Transverse colon (tissue), 4 donors: ENCODE data around the gene TSR2. TPM values are rescaled to one million over a fixed set of nuclear protein-coding genes. Genes with fewer than 3 reads are reported as not detected.
"Not testable (repeated sequence)": the region's sequence is repeated elsewhere in the genome, so short reads cannot be mapped to it uniquely, and the experiment has no call there.

Experiments used
- DNase-seq: peaks from one replicate; pipeline ENCODE4 v3.0.0-alpha.2; 2019
- H3K27ac ChIP-seq, 4 donors: fragments of 200-600 bp; sonication (generic); 2 replicates each; pipeline ENCODE4 v1.5.1; 2016 to 2018; ENCODE audit warnings: inconsistent platforms in 4 of 4
- H3K27me3 ChIP-seq: fragments of 200-600 bp; sonication (generic); 2 replicates; pipeline ENCODE4 v1.5.1; 2017; ENCODE audit warnings: inconsistent platforms
- H3K36me3 ChIP-seq, 4 donors: fragments of 200-600 bp; sonication (generic); 2 replicates each; pipeline ENCODE4 v1.5.1; 2017 to 2019; ENCODE audit warnings: inconsistent platforms in 4 of 4
- H3K4me1 ChIP-seq, 4 donors: fragments of 200-600 bp; sonication (generic); 2 replicates each; pipeline ENCODE4 v1.5.1; 2017 to 2020; ENCODE audit warnings: inconsistent platforms in 4 of 4
- H3K4me3 ChIP-seq, 4 donors: fragments of 200-600 bp; sonication (generic); 1 replicate in 1 of 4; 2 replicates in 3 of 4; pipeline versions ENCODE4 v1.5.1 to v1.6.1; 2017 to 2019; ENCODE audit warnings: inconsistent platforms in 4 of 4
- H3K9me3 ChIP-seq, 2 donors: fragments of 200-600 bp; sonication (generic); 2 replicates each; pipeline ENCODE4 v1.5.1; 2017 to 2019; ENCODE audit warnings: inconsistent platforms in 2 of 2
- CTCF ChIP-seq, 5 experiments: fragments of 200-600 bp in 3 of 5; fragments of 450-650 bp in 2 of 5; sonication (generic) in 3 of 5; IDR thresholded peaks; 1 replicate in 2 of 5; 2 replicates in 3 of 5; pipeline ENCODE4 v1.5.1; 2016 to 2017; ENCODE audit warnings: antibody characterized with exemption in 5 of 5, inconsistent platforms in 3 of 5, mild to moderate bottlenecking in 2 of 5, moderate library complexity in 1 of 5
- EP300 ChIP-seq: sonication (generic); formaldehyde crosslinking; IDR thresholded peaks from one replicate; pipeline ENCODE4 v1.6.1; 2017; ENCODE audit warnings: antibody characterized with exemption, low read depth
- POLR2A ChIP-seq: fragments of 450-650 bp; IDR thresholded peaks from one replicate; pipeline ENCODE4 v1.6.1; 2016; ENCODE audit warnings: antibody characterized with exemption, mild to moderate bottlenecking, moderate library complexity
- POLR2AphosphoS5 ChIP-seq, 3 donors: sonication (generic); formaldehyde crosslinking; IDR thresholded peaks; one replicate each; pipeline ENCODE4 v1.6.1; 2016; ENCODE audit warnings: antibody characterized with exemption in 3 of 3
- WGBS, 2 donors: methylation state at CpG; one replicate each; pipeline ENCODE4 v1.1.5; 2018; ENCODE audit warnings: low coverage in 1 of 2; 5-methylcytosine and 5-hydroxymethylcytosine counted together
- in situ Hi-C, 4 donors: fragments of 200-750 bp; cut with MboI; loops; one replicate each; pipeline versions ENCODE4 v1.15.0 to v1.15.1; 2017; ENCODE audit warnings: low sequenced_read_pairs in 3 of 4, low pct_ligation_motif_present in 1 of 4, low pct_unique_long_range_greater_than_20kb in 1 of 4
- intact Hi-C: fragments of 100-400 bp; cut with DNase I; formaldehyde crosslinking; loops from one replicate; pipeline ENCODE4 v1.15.1; 2023; ENCODE audit warnings: low total_unique reads
- total RNA-seq, 4 donors: library from RNA; depleted of rRNA; stranded (reverse); fragments of >200 nt; gene quantifications; one replicate each; pipeline ENCODE4 v1.1.0, GENCODE V29; 2016

Gene TSR2
- total RNA-seq, 4 donors from 2014 or later: 7.6 to 18.1 (median 17.9) TPM

- Histone ChIP-seq H3K36me3 (no peaks in the 10 kb centered on the region), H3K27me3 (no peaks in the 10 kb centered on the region), H3K4me1 (peaks cover 8 to 29% (median 16%) of the 10 kb centered on the region in 4 donors), H3K27ac (peak overlapping the region; percentile 63 to 75 (median 70)), H3K4me3 (no peak overlapping the region), H3K9me3 (no peaks in the 10 kb centered on the region)
- in situ Hi-C loops (no loop called here), intact Hi-C loops (no loop called here)
- no peak for TF ChIP-seq EP300
- TF ChIP-seq POLR2A: no peak
- TF ChIP-seq CTCF (IDR thresholded peaks at IDR 0.05): no peak
- TF ChIP-seq POLR2AphosphoS5 (IDR thresholded peaks at IDR 0.05): no peak
- 68 to 100% methylated on average over 1 to 9 of the region's 9 CpGs for WGBS, 2 donors
- DNase-seq: no peak
Observed at GRCh38 chrX:54483946-54484345, 43.7 kb downstream of the TSR2 start.

GRCh38 chrX:54484666-54485065, 44.5 kb downstream of the TSR2 start:
- H3K4me3 ChIP-seq: no peak overlapping the region
- TF ChIP-seq CTCF (IDR thresholded peaks at IDR 0.05): no peak
- no peak for TF ChIP-seq POLR2A
- no peak for TF ChIP-seq EP300
- TF ChIP-seq POLR2AphosphoS5 (IDR thresholded peaks at IDR 0.05): no peak
- WGBS, 2 donors: 47% methylated on average over 3 of the region's 3 CpGs; no CpG with 5 or more reads in 1 of the 2 donors
- peaks cover 8 to 26% (median 16%) of the 10 kb centered on the region in 4 donors for H3K4me1 ChIP-seq
- no peaks in the 10 kb centered on the region for H3K27me3 ChIP-seq
- DNase-seq: no peak
- H3K36me3 ChIP-seq: no peaks in the 10 kb centered on the region
- peak overlapping the region in 2 of 4 donors; percentile 74 to 75 for H3K27ac ChIP-seq
- in situ Hi-C loops: no loop called here
- H3K9me3 ChIP-seq: no peaks in the 10 kb centered on the region
- intact Hi-C loops: no loop called here

- intact Hi-C loops, in situ Hi-C loops, H3K27ac ChIP-seq, H3K4me1 ChIP-seq, H3K9me3 ChIP-seq, H3K36me3 ChIP-seq, H3K27me3 ChIP-seq, H3K4me3 ChIP-seq, DNase-seq: not testable (repeated sequence)
- 85 to 88% methylated on average over 1 to 5 of the region's 5 CpGs for WGBS, 2 donors
Observed at GRCh38 chrX:54489819-54490218, 49.6 kb downstream of the TSR2 start.

GRCh38 chrX:54492340-54492739, 52.1 kb downstream of the TSR2 start:
- intact Hi-C loops: no loop called here
- no peaks in the 10 kb centered on the region for H3K9me3 ChIP-seq
- H3K4me1 ChIP-seq: peaks cover 0 to 7% (median 0%) of the 10 kb centered on the region in 4 donors
- DNase-seq: no peak
- H3K4me3 ChIP-seq: no peak overlapping the region
- no peaks in the 10 kb centered on the region for H3K36me3 ChIP-seq
- 59% methylated on average over 6 of the region's 6 CpGs; no CpG with 5 or more reads in 1 of the 2 donors for WGBS, 2 donors
- TF ChIP-seq EP300 (no peak), POLR2AphosphoS5 (IDR thresholded peaks at IDR 0.05) (no peak), POLR2A (no peak), CTCF (IDR thresholded peaks at IDR 0.05) (no peak)
- in situ Hi-C loops: no loop called here
- no peak overlapping the region for H3K27ac ChIP-seq
- H3K27me3 ChIP-seq: no peaks in the 10 kb centered on the region
